ENCODE measurements around the gene PTPN7.

Gene PTPN7

DNA sequence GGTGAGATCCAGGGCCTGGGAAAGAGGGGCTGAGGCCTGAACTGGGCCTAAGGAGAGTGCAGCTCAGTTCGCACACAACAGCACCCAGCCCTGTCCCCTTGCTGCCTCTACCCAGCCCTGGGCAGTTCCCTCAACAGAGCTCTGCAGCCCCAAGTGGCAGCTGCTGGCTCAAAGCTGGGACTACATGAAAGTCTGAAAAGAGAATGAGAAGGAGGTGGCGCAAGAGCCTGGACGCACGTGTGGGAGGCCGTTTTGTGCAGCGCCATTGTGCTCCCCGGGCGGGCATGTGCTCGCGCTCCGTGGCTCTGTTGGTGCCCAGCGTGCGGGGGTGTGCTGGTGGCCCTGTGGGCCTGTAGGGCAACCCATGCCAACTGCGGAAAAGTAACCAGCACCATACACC, 27.4 kb downstream of the PTPN7 start:
- no peak overlapping the region for H3K4me3 ChIP-seq (ENCODE audit: low read length)
- no peak for DNase-seq (ENCODE audit: low read depth)
- TF ChIP-seq, protein P1, sequence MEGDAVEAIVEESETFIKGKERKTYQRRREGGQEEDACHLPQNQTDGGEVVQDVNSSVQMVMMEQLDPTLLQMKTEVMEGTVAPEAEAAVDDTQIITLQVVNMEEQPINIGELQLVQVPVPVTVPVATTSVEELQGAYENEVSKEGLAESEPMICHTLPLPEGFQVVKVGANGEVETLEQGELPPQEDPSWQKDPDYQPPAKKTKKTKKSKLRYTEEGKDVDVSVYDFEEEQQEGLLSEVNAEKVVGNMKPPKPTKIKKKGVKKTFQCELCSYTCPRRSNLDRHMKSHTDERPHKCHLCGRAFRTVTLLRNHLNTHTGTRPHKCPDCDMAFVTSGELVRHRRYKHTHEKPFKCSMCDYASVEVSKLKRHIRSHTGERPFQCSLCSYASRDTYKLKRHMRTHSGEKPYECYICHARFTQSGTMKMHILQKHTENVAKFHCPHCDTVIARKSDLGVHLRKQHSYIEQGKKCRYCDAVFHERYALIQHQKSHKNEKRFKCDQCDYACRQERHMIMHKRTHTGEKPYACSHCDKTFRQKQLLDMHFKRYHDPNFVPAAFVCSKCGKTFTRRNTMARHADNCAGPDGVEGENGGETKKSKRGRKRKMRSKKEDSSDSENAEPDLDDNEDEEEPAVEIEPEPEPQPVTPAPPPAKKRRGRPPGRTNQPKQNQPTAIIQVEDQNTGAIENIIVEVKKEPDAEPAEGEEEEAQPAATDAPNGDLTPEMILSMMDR (conservative IDR thresholded peaks at IDR 0.05; ENCODE audit: low read length) = no peak

DNA sequence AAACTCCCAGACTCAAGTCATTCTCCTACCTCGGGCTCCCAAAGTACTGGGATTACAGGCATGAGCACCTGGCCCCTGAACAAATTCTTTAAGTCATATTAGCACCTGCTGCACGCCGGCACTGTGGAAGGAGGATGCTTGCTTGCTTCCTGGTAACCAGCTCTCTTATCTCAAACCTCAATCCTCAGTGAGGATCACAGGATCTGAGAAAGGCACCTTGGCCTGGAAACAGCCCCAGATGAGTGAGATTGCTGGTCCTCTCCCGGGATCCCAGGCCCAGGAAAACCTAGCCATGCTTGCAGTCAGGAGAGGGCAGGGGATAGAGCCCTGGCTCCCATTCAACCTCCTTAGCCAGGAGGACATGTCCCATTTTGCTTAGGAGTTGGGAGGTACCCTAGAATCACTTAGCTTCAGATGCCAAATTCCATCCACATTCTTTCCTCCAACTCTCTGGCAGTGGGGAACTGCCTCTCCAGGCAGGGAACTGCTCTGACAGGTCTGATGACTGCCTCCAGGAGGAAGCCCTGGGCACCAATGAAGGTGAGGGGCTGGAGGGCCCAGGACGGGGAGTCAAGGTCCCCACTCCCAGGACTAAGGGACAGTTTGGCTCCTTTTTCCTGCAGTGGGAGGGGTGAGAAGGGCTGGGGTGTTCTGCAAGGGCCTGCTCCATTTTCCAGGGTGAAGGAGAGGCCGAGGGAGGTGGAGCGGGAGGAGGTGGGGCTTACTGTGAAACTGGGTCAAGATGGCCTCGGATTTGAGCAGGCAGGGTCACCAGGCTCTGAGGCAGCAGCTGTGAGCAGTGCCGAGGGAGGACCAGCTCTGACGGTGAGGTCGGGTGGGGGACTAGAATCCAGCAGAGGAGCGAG, 28.2 kb downstream of the PTPN7 start:
- TF ChIP-seq, protein P1 (conservative IDR thresholded peaks at IDR 0.05; ENCODE audit: low read length) = no peak
- no peak overlapping the region for H3K4me3 ChIP-seq (ENCODE audit: low read length)
- peak; percentile 35 for DNase-seq (ENCODE audit: low read depth)

DNA sequence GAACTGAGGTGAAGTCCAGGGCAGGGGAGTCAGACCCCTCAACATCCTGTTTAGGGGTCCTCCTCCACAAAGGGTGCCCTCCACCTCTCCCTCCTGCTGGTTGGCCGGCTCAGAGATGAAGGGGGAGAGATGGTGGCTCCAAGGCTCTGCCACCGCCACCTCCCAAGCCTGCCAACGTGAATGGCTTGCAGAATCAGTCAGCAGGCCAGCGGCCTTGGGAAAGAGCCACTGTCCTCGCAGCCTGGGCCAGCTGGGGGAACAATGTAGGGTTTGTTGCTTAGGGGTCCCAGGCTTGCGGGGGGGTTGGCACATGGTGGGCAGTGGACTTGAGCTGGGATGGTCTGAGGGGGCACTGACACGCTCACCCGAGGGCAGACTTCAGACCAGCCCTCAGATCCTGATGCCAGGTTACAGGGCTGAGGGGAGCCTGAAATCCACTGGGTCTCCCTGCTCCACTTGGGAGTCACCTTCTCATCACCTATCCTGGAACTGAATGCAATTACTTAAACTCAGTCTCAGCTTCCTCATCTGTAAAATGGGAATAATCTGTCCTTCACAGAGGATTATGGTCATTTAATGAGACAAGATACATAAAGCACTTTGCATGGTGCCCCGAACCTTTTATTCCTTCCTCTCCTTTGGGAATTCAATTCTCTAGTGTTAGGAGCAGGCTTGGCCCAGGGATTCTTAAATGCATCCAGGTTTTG, 29.4 kb downstream of the PTPN7 start:
- no peak for DNase-seq (ENCODE audit: low read depth)
- TF ChIP-seq, protein P1 (conservative IDR thresholded peaks at IDR 0.05; ENCODE audit: low read length) = no peak
- no peak overlapping the region for H3K4me3 ChIP-seq (ENCODE audit: low read length)

DNA sequence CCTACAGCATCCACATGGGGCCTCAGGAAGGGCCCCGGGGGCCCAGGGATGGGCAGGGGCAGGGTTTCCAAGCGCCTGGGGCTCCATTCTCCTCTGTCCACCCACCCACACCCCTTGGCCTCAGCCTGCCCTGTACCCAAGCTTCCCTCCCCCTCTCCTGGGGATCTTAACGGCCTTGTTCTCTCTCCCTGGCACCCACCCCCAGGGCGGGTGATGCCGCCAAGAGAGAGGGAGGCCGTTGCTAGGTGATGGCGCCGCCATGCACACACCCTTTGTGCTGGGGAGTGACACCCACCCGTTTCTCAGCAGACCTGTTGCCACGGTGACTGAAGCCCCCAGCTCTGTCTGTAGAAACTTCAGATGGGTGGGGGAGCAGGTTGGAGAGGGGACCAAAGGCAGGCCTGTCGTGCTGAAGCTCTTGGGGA, 30.1 kb downstream of the PTPN7 start:
- TF ChIP-seq, protein P1 (conservative IDR thresholded peaks at IDR 0.05; ENCODE audit: low read length) = no peak
- H3K4me3 ChIP-seq (ENCODE audit: low read length) = no peak overlapping the region
- DNase-seq (ENCODE audit: low read depth) = no peak

DNA sequence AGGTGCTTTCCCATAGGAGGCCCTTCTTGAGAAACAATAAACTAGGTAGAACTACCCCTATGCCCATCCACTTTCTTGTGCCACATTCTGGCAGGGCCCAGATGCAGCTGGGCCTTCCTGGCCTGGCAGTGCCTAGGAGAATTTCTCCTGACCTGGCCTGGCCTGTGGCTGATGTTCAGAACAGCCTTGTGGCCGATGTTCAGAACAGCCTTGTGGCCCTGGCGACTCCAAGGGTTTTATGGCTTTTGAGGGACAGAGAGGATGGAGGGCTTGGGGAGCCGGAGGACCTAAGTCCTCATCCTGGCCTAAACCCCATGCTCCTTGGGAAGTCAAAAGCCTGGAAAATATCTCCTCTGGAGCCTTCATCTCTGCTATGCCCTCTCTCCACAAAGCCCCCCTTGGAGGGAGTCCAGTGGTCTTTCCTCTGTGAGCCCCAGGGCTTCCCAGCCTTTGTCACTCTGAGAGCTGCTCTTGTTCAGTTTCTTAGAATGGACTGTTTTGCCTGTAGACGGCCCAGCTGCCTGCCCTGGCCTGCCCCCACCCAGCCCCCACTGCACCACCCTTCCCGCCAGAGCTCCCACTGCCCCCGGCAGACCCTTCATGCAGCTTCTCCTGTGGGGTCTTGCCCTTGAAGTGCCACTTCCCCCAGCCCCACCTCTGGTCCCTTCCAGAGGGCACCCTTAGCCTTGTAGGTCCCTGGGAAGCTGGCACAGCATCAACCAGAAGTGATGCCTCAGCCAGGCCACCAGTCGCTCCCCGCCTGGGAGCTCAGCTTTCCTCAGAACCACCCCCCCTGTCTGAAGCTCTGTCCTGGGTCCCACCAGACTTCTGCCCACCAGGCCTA, 30.7 kb downstream of the PTPN7 start:
- H3K4me3 ChIP-seq (ENCODE audit: low read length) = no peak overlapping the region
- TF ChIP-seq, protein P1 (conservative IDR thresholded peaks at IDR 0.05; ENCODE audit: low read length) = no peak
- DNase-seq (ENCODE audit: low read depth) = no peak

DNA sequence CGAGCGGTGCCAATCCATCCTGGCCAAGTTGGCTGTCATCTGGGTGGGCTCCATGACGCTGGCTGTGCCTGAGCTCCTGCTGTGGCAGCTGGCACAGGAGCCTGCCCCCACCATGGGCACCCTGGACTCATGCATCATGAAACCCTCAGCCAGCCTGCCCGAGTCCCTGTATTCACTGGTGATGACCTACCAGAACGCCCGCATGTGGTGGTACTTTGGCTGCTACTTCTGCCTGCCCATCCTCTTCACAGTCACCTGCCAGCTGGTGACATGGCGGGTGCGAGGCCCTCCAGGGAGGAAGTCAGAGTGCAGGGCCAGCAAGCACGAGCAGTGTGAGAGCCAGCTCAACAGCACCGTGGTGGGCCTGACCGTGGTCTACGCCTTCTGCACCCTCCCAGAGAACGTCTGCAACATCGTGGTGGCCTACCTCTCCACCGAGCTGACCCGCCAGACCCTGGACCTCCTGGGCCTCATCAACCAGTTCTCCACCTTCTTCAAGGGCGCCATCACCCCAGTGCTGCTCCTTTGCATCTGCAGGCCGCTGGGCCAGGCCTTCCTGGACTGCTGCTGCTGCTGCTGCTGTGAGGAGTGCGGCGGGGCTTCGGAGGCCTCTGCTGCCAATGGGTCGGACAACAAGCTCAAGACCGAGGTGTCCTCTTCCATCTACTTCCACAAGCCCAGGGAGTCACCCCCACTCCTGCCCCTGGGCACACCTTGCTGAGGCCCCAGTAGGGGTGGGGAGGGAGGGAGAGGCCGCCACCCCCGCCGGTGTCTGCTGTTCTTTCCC, 32.4 kb downstream of the PTPN7 start:
- H3K4me3 ChIP-seq (ENCODE audit: low read length) = no peak overlapping the region
- no peak for DNase-seq (ENCODE audit: low read depth)
- TF ChIP-seq, protein P1 (conservative IDR thresholded peaks at IDR 0.05; ENCODE audit: low read length) = no peak
